IMR-90 (cell line): Measurements from ENCODE around the gene SIM1.

Experiments
- CEBPB ChIP-seq: IDR thresholded peaks from 2 replicates; pipeline ENCODE4 v1.6.1; 2012; ENCODE audit warnings: low read depth, low read length, improper control_type of control experiment
- CTCF ChIP-seq: conservative IDR thresholded peaks from 2 replicates; pipeline ENCODE4 v1.5.1; 2012; ENCODE audit warnings: mild to moderate bottlenecking, low read depth, low read length, improper control_type of control experiment
- MXI1 ChIP-seq: IDR thresholded peaks from 2 replicates; pipeline ENCODE4 v1.6.1; 2012; ENCODE audit warnings: low read depth, mild to moderate bottlenecking, low read length, moderate library complexity, borderline replicate concordance
- POLR2A ChIP-seq: IDR thresholded peaks from 2 replicates; pipeline ENCODE4 v1.6.1; 2012; ENCODE audit warnings: mild to moderate bottlenecking, low read depth, low read length

GRCh38 chr6:100338090-100338489 is 126.6 kb downstream of the SIM1 start:
- TF ChIP-seq CTCF (no peak), CEBPB (no peak), MXI1 (no peak), POLR2A (no peak)
